Measurements from ENCODE around the gene CA7.

Gene CA7

DNA sequence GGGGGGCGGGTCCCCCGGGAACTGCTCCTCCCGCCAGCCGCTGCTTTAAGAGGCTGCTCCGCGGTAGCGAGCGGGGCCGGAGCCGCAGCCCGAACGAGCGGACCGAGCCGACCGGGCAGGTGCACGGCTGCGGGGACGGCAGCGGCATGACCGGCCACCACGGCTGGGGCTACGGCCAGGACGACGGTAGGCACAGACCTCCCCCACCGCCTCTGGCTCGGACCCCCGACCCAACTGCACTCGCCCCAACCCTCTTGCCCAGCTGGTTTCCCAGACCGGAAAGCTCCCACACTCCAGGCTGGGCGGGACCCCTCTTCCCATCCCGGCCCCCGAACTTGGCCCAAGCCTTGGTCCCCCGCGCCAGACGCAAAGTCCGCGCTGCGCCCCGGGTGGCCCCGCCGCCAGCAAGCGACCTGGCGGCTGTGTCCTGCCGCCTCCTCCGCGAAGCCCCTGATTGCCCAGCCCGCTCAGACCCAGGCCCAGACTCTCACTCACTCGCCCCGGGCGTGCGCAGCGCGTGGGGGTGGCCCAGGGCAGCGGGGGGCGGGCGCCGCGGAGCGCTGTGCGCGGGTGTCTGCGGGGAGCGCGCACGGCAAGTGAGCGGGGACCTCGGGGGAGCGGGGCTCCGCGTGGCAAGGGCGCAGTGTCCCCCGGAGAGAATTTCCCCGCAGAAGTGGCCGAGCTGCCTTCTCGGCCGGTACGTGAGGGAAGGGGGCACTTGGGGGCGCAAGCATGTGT lies at the start of gene CA7:
CA7 (plus strand) TSS at position 73 of the 738 bp plus-strand sequence; CDS start at position 147, 74 bp downstream.
- no peak for DNase-seq (ENCODE audit: low read depth)
- H3K4me3 ChIP-seq (ENCODE audit: control insufficient read depth, low read depth, low read length) = peak within 1 kb of the TSS; percentile 38
- TF ChIP-seq, protein P1, sequence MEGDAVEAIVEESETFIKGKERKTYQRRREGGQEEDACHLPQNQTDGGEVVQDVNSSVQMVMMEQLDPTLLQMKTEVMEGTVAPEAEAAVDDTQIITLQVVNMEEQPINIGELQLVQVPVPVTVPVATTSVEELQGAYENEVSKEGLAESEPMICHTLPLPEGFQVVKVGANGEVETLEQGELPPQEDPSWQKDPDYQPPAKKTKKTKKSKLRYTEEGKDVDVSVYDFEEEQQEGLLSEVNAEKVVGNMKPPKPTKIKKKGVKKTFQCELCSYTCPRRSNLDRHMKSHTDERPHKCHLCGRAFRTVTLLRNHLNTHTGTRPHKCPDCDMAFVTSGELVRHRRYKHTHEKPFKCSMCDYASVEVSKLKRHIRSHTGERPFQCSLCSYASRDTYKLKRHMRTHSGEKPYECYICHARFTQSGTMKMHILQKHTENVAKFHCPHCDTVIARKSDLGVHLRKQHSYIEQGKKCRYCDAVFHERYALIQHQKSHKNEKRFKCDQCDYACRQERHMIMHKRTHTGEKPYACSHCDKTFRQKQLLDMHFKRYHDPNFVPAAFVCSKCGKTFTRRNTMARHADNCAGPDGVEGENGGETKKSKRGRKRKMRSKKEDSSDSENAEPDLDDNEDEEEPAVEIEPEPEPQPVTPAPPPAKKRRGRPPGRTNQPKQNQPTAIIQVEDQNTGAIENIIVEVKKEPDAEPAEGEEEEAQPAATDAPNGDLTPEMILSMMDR (IDR thresholded peaks at IDR 0.05; ENCODE audit: control insufficient read depth, insufficient read depth, low read depth, low read length, missing control alignments) = no peak

DNA sequence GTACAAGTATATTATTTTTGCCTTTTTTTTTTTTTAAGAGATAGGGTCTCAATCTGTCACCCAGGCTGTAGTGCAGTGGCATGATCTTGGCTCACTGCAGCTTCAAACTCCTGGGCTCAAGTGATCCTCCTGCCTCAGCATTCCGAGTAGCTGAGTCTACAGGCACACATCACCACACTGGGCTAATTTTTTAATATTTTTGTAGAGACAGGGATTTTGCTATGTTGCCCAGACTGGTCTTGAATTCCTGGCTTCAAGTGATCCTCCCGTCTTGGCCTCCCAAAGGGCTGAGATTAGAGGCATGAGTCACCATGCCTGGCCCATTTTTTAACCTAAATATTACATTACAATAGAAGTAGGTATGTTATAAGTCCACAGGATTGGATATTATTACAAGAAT lies 46.1 kb upstream of the CA7 start:
- no peak for DNase-seq (ENCODE audit: low read depth)
- TF ChIP-seq, protein P1 (IDR thresholded peaks at IDR 0.05; ENCODE audit: control insufficient read depth, insufficient read depth, low read depth, low read length, missing control alignments) = no peak
- no peak overlapping the region for H3K4me3 ChIP-seq (ENCODE audit: control insufficient read depth, low read depth, low read length)

DNA sequence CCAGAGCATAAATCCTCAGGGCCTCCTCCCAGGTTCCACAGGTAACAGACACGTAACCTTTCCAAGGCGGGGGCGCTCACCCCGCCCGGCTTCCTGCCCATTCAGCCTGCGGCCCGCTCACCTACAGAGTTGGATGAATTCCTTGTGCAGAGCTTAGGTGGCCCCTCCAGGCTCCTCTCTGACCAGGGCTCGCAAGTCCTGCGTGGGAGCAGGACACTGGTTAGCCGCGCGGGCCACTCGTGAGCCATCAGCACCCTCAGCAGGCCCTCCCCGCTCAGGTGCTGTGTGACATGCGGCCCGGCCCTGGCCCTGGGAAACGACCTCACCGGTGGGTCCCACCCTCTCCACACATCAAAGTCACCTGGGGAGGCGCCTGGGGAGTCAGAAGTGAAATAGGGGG lies 43.4 kb upstream of the CA7 start:
- TF ChIP-seq, protein P1 (IDR thresholded peaks at IDR 0.05; ENCODE audit: control insufficient read depth, insufficient read depth, low read depth, low read length, missing control alignments) = no peak
- DNase-seq (ENCODE audit: low read depth) = no peak
- H3K4me3 ChIP-seq (ENCODE audit: control insufficient read depth, low read depth, low read length) = no peak overlapping the region

DNA sequence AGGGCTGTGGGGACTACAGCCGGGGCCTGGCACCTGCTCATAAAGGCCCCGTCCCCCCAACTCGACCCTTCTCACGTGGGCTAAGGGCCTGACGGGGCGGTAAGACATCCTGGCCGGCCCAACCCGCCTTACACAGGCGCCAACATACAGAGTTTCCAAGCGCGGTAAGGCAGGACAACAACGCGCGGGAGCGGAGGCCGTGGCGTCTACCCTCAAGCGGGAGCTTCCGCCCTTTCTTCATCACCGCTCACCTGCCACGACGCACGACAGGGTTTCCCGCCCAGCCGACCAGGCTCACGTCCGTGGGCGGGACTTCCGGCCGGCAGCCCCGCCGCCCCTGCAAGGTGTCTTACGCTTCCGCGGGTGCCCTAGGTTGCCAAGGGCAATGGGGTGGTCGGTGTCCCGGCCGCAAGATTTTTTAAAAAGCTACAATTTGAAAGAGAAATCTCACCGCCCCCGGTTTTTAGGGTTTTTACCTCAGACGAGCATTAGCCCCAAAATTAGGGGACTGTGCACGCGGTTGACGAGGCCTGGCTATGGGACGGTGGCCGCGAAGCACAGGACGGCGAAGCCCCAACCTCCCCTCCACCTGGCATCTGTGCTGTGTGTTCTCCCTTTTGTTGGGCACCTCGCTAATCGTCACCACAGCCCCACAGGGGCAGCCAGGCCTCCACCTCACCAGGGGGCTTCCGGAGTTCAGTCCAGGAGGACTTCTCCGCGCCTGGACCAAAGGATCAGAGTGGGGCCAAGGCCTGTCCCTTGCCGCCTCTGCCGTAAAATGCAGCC lies 42.7 kb upstream of the CA7 start, which contains the start of gene TERB1:
TERB1 (minus strand) TSS at position 265 of the 786 bp plus-strand sequence. CDS start 4,786 bp downstream, outside the sequence.
- no peak within 1 kb of the TSS for H3K4me3 ChIP-seq (ENCODE audit: control insufficient read depth, low read depth, low read length)
- TF ChIP-seq, protein P1 (IDR thresholded peaks at IDR 0.05; ENCODE audit: control insufficient read depth, insufficient read depth, low read depth, low read length, missing control alignments) = no peak
- DNase-seq (ENCODE audit: low read depth) = no peak

DNA sequence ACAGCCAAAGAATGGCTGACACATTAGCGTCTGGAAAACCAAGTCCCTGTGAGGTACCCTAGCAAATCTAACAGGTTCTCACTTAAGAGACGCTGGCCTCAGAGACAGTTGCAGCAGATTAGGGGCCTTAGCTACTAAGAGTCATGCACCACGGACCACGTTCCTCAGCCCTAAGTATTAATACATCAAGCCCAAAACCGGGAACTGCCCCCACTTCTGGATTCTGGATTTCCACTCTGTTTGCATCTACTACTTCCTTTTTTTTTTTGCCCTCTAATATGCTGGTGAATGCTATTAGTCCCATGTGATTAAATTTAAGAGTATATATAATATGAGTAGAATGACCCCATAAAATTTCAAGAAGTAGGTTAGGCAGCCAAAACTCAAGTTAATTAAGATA lies 42.1 kb upstream of the CA7 start:
- H3K4me3 ChIP-seq (ENCODE audit: control insufficient read depth, low read depth, low read length) = no peak overlapping the region
- TF ChIP-seq, protein P1 (IDR thresholded peaks at IDR 0.05; ENCODE audit: control insufficient read depth, insufficient read depth, low read depth, low read length, missing control alignments) = no peak
- no peak for DNase-seq (ENCODE audit: low read depth)

DNA sequence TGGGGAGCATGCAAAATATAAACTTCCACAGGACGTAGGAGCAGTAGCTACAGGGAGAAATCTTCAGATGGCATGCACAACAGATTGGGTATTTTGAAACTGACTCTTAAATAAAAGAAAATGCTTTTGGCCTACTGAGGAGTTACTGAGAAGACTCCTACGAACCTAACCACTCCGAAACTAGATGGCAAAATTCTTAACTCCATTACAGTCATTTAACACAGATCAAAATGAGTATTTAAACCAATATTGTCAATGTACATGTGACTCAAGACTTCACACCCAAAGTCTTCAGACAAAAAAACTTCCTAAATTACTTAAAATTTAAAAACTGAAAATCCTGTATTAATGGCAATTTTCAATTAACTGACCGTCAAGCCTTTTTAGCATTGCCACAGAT lies 34.4 kb upstream of the CA7 start:
- no peak for DNase-seq (ENCODE audit: low read depth)
- H3K4me3 ChIP-seq (ENCODE audit: control insufficient read depth, low read depth, low read length) = no peak overlapping the region
- TF ChIP-seq, protein P1 (IDR thresholded peaks at IDR 0.05; ENCODE audit: control insufficient read depth, insufficient read depth, low read depth, low read length, missing control alignments) = no peak

All from AG09309 (cell line).